ENCODE data around the gene ARL5C.

The ARL5C gene

GRCh38 chr17:39196808-39197291 is 30.9 kb upstream of the ARL5C start:
- Histone ChIP-seq H3K4me2 (ENCODE audit: low read length) (peak overlapping the region; percentile 98), H3K9me3 (ENCODE audit: control insufficient read depth, insufficient read depth, low read length) (no peaks in the 10 kb centered on the region), H3K9me2 (replicated peaks; ENCODE audit: control insufficient read depth, low read length) (no peaks in the 10 kb centered on the region), H3K4me3 (ENCODE audit: low read length) (peak overlapping the region; percentile 100), H3K79me2 (ENCODE audit: control insufficient read depth, low read length) (peaks cover 48% of the 10 kb centered on the region), H3K27me3 (ENCODE audit: control insufficient read depth, low read length) (no peaks in the 10 kb centered on the region), H3K4me1 (ENCODE audit: control insufficient read depth, low read length) (peaks cover 46% of the 10 kb centered on the region), H4K20me1 (ENCODE audit: control insufficient read depth, insufficient read depth, low read depth, low read length) (peaks cover 12% of the 10 kb centered on the region), H3K27ac (ENCODE audit: low read depth, low read length) (peak overlapping the region; percentile 48), H3F3A (ENCODE audit: control insufficient read depth, insufficient read depth) (peaks cover 33% of the 10 kb centered on the region), H3K36me3 (ENCODE audit: control insufficient read depth, low read length) (peaks cover 62% of the 10 kb centered on the region)
- TF ChIP-seq CTCF (IDR thresholded peaks at IDR 0.05; ENCODE audit: low read depth, low read length, poor library complexity, severe bottlenecking) (no peak), EZH2phosphoT487 (IDR thresholded peaks at IDR 0.05; ENCODE audit: borderline replicate concordance, low read length) (no peak)

- Histone ChIP-seq H3K27ac (ENCODE audit: low read depth, low read length) (no peak overlapping the region; the same call in 1 of the 2 replicates), H3K4me3 (ENCODE audit: low read length) (peak overlapping the region; percentile 100), H3K36me3 (ENCODE audit: control insufficient read depth, low read length) (peaks cover 62% of the 10 kb centered on the region), H4K20me1 (ENCODE audit: control insufficient read depth, insufficient read depth, low read depth, low read length) (peaks cover 9% of the 10 kb centered on the region; the same call in 1 of the 2 replicates), H3K27me3 (ENCODE audit: control insufficient read depth, low read length) (no peaks in the 10 kb centered on the region), H3K79me2 (ENCODE audit: control insufficient read depth, low read length) (peaks cover 43% of the 10 kb centered on the region), H3F3A (ENCODE audit: control insufficient read depth, insufficient read depth) (peaks cover 28% of the 10 kb centered on the region), H3K4me2 (ENCODE audit: low read length) (peak overlapping the region; percentile 98), H3K9me3 (ENCODE audit: control insufficient read depth, insufficient read depth, low read length) (no peaks in the 10 kb centered on the region), H3K4me1 (ENCODE audit: control insufficient read depth, low read length) (peaks cover 40% of the 10 kb centered on the region), H3K9me2 (replicated peaks; ENCODE audit: control insufficient read depth, low read length) (no peaks in the 10 kb centered on the region)
- TF ChIP-seq CTCF (IDR thresholded peaks at IDR 0.05; ENCODE audit: low read depth, low read length, poor library complexity, severe bottlenecking) (no peak), EZH2phosphoT487 (IDR thresholded peaks at IDR 0.05; ENCODE audit: borderline replicate concordance, low read length) (no peak)
These were observed 30.4 kb upstream of the ARL5C start for GRCh38 chr17:39196241-39196807.

GRCh38 chr17:39195568-39196160 is 29.7 kb upstream of the ARL5C start:
- Histone ChIP-seq H3K4me2 (ENCODE audit: low read length) (peak overlapping the region; percentile 98), H3K36me3 (ENCODE audit: control insufficient read depth, low read length) (peaks cover 59% of the 10 kb centered on the region), H3K9me3 (ENCODE audit: control insufficient read depth, insufficient read depth, low read length) (no peaks in the 10 kb centered on the region), H3K27me3 (ENCODE audit: control insufficient read depth, low read length) (no peaks in the 10 kb centered on the region), H3K27ac (ENCODE audit: low read depth, low read length) (no peak overlapping the region; the same call in 1 of the 2 replicates), H3K9me2 (replicated peaks; ENCODE audit: control insufficient read depth, low read length) (no peaks in the 10 kb centered on the region), H3K4me1 (ENCODE audit: control insufficient read depth, low read length) (peaks cover 36% of the 10 kb centered on the region), H4K20me1 (ENCODE audit: control insufficient read depth, insufficient read depth, low read depth, low read length) (peaks cover 5% of the 10 kb centered on the region; the same call in 1 of the 2 replicates), H3K79me2 (ENCODE audit: control insufficient read depth, low read length) (peaks cover 36% of the 10 kb centered on the region), H3K4me3 (ENCODE audit: low read length) (peak overlapping the region; percentile 100), H3F3A (ENCODE audit: control insufficient read depth, insufficient read depth) (peaks cover 21% of the 10 kb centered on the region)
- no peak for TF ChIP-seq CTCF (IDR thresholded peaks at IDR 0.05; ENCODE audit: low read depth, low read length, poor library complexity, severe bottlenecking)

All from DOHH2 (cell line).